ENCODE data around the gene KRTAP10-10. TPM values are rescaled to one million over a fixed set of nuclear protein-coding genes. Genes with fewer than 3 reads are reported as not detected.

KRTAP10-10 gene
- total and polyA plus RNA-seq, 8 donors = not detected

GRCh38 chr21:44601596-44602462, 35.3 kb upstream of the KRTAP10-10 start:
- no peak for DNase-seq
- no peak for ATAC-seq
- TF ChIP-seq CTCF (IDR thresholded peaks at IDR 0.05) = no peak
- Histone ChIP-seq H3K27me3 (peaks cover 0 to 46% of the 10 kb centered on the region in 2 donors), H3K36me3 (no peaks in the 10 kb centered on the region), H3K4me1 (no peaks in the 10 kb centered on the region), H3K9me3 (peaks cover 0 to 2% of the 10 kb centered on the region in 2 donors), H3K4me3 (no peak overlapping the region), H3K27ac (no peak overlapping the region)
- intact Hi-C loops (cut with DNase I) = no loop called here

GRCh38 chr21:44602463-44602850, 34.7 kb upstream of the KRTAP10-10 start:
- H3K4me1 ChIP-seq = no peaks in the 10 kb centered on the region
- ATAC-seq (no peak), DNase-seq (no peak)
- intact Hi-C loops (cut with DNase I) = no loop called here
- H3K27me3 ChIP-seq = peaks cover 0 to 46% of the 10 kb centered on the region in 2 donors
- H3K4me3 ChIP-seq = no peak overlapping the region
- H3K36me3 ChIP-seq = no peaks in the 10 kb centered on the region
- H3K27ac ChIP-seq = no peak overlapping the region
- no peak for TF ChIP-seq CTCF (IDR thresholded peaks at IDR 0.05)
- peaks cover 0 to 2% of the 10 kb centered on the region in 2 donors for H3K9me3 ChIP-seq

GRCh38 chr21:44603109-44603875, 33.9 kb upstream of the KRTAP10-10 start:
- Histone ChIP-seq H3K4me3 (no peak overlapping the region), H3K9me3 (peaks cover 0 to 2% of the 10 kb centered on the region in 2 donors), H3K4me1 (no peaks in the 10 kb centered on the region), H3K36me3 (no peaks in the 10 kb centered on the region), H3K27me3 (peaks cover 0 to 46% of the 10 kb centered on the region in 2 donors), H3K27ac (no peak overlapping the region)
- no peak for TF ChIP-seq CTCF (IDR thresholded peaks at IDR 0.05)
- ATAC-seq (no peak), DNase-seq (no peak)
- intact Hi-C loops (cut with DNase I) = no loop called here

- Histone ChIP-seq H3K4me3 (no peak overlapping the region), H3K4me1 (no peaks in the 10 kb centered on the region)
- intact Hi-C loops (cut with DNase I) = no loop called here
These were observed 33.2 kb upstream of the KRTAP10-10 start for GRCh38 chr21:44603911-44604310.

More at GRCh38 chr21:44603911-44604310, 33.2 kb upstream of the KRTAP10-10 start:
- H3K36me3 ChIP-seq = no peaks in the 10 kb centered on the region
- TF ChIP-seq CTCF (IDR thresholded peaks at IDR 0.05) = no peak
- peaks cover 0 to 46% of the 10 kb centered on the region in 2 donors for H3K27me3 ChIP-seq
- H3K27ac ChIP-seq = no peak overlapping the region
- peaks cover 0 to 2% of the 10 kb centered on the region in 2 donors for H3K9me3 ChIP-seq
- no peak for ATAC-seq
- no peak for DNase-seq

Measured in left lung (tissue), 10 donors.